ENCODE data around the gene SLC38A10.

- TF ChIP-seq POLR2A (IDR thresholded peaks at IDR 0.05; ENCODE audit: low read length) (no peak), GATA1 (IDR thresholded peaks at IDR 0.05; ENCODE audit: low read depth, low read length) (no peak)
Measured at GRCh38 chr17:81287741-81288430, 7.2 kb downstream of the SLC38A10 start.
